Measurements from ENCODE around the gene LPAR5. TPM values are rescaled to one million over a fixed set of nuclear protein-coding genes. Genes with fewer than 3 reads are reported as not detected.

The LPAR5 gene
- total and polyA plus RNA-seq, 4 donors: 0.58 to 2.0 (median 1.1) TPM

GRCh38 chr12:6631549-6631961, 4.2 kb downstream of the LPAR5 start (continued):
- TF ChIP-seq CTCF (IDR thresholded peaks at IDR 0.05; ENCODE audit: low read depth, low read length, missing input control): no peak

DNA sequence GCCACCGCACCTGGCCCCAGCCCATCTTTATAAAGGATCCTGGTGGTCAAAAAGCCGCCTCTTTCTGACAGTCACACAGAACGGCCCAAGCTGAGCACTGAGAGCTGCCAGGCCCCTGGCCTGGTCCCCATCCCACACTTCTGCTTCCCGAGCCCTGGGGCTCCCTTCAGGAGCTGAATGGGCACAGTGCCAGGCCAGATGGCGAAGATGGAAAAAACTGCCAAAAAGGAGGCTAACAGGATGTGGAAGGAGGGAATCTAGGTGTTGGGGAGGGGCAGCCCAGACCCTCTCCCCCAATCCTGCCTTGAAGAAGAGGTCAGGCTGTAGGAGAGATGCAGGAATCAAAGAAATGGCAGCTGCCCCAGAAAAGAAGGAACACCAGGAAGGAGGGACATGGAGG, 5.0 kb downstream of the LPAR5 start:
- no peaks in the 10 kb centered on the region for H3K9me3 ChIP-seq (ENCODE audit: control insufficient read depth in 4 of 4, low read length in 3 of 4)
- H3K27ac ChIP-seq (ENCODE audit: low read depth in 1 of 2, low read length in 2 of 2): no peak overlapping the region
- DNase-seq (ENCODE audit: low spot score): no peak
- 80% methylated on average over 5 of the region's 5 CpGs for WGBS
- H3K36me3 ChIP-seq (ENCODE audit: control insufficient read depth in 4 of 4, insufficient read depth in 3 of 4, low read depth in 1 of 4, low read length in 3 of 4): no peaks in the 10 kb centered on the region
- no peak overlapping the region for H3K4me3 ChIP-seq (ENCODE audit: low read depth in 1 of 3, low read length in 3 of 3)
- H3K9ac ChIP-seq (ENCODE audit: low read depth in 1 of 2, low read length in 2 of 2): no peak overlapping the region
- TF ChIP-seq JUND (IDR thresholded peaks at IDR 0.05): no peak
- TF ChIP-seq RXRA (IDR thresholded peaks at IDR 0.05): no peak
- TF ChIP-seq HNF4A (conservative IDR thresholded peaks at IDR 0.05): no peak
- no peak for TF ChIP-seq FOXA2 (IDR thresholded peaks at IDR 0.05)
- no peak for TF ChIP-seq CTCF (IDR thresholded peaks at IDR 0.05; ENCODE audit: low read depth, low read length, missing input control)
- no peak for TF ChIP-seq ZBTB33 (IDR thresholded peaks at IDR 0.05)
- TF ChIP-seq TAF1 (conservative IDR thresholded peaks at IDR 0.05): no peak
- TF ChIP-seq FOXA1 (IDR thresholded peaks at IDR 0.05): no peak
- no peak for TF ChIP-seq GABPA (IDR thresholded peaks at IDR 0.05 in 1 of 2, conservative IDR thresholded peaks at IDR 0.05 in 1 of 2)
- TF ChIP-seq HNF4G (IDR thresholded peaks at IDR 0.05): no peak
- TF ChIP-seq YY1 (IDR thresholded peaks at IDR 0.05): no peak
- TF ChIP-seq, protein P1, sequence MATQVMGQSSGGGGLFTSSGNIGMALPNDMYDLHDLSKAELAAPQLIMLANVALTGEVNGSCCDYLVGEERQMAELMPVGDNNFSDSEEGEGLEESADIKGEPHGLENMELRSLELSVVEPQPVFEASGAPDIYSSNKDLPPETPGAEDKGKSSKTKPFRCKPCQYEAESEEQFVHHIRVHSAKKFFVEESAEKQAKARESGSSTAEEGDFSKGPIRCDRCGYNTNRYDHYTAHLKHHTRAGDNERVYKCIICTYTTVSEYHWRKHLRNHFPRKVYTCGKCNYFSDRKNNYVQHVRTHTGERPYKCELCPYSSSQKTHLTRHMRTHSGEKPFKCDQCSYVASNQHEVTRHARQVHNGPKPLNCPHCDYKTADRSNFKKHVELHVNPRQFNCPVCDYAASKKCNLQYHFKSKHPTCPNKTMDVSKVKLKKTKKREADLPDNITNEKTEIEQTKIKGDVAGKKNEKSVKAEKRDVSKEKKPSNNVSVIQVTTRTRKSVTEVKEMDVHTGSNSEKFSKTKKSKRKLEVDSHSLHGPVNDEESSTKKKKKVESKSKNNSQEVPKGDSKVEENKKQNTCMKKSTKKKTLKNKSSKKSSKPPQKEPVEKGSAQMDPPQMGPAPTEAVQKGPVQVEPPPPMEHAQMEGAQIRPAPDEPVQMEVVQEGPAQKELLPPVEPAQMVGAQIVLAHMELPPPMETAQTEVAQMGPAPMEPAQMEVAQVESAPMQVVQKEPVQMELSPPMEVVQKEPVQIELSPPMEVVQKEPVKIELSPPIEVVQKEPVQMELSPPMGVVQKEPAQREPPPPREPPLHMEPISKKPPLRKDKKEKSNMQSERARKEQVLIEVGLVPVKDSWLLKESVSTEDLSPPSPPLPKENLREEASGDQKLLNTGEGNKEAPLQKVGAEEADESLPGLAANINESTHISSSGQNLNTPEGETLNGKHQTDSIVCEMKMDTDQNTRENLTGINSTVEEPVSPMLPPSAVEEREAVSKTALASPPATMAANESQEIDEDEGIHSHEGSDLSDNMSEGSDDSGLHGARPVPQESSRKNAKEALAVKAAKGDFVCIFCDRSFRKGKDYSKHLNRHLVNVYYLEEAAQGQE (IDR thresholded peaks at IDR 0.05): no peak
- TF ChIP-seq MAX (IDR thresholded peaks at IDR 0.05): no peak
- TF ChIP-seq ATF3 (IDR thresholded peaks at IDR 0.05): no peak
- no peak for TF ChIP-seq NR2F2 (IDR thresholded peaks at IDR 0.05)
- TF ChIP-seq SP1 (IDR thresholded peaks at IDR 0.05): no peak
- no peak for TF ChIP-seq EGR1 (IDR thresholded peaks at IDR 0.05; ENCODE audit: low read depth in 2 of 2)
- TF ChIP-seq RAD21 (IDR thresholded peaks at IDR 0.05): no peak
- H3K27me3 ChIP-seq (ENCODE audit: control insufficient read depth in 4 of 4, insufficient read depth in 4 of 4, low read length in 3 of 4): no peaks in the 10 kb centered on the region
- H3K4me1 ChIP-seq (ENCODE audit: control insufficient read depth in 4 of 4, insufficient read depth in 4 of 4, low read length in 3 of 4): peaks cover 0 to 3% (median 2%) of the 10 kb centered on the region in 4 donors

Data from liver (tissue), 9 donors.